HG02571 (cell line): ENCODE results near the gene NRG2.

Experiments used
- ATAC-seq: cut with Tn5 transposase; IDR thresholded peaks from one replicate; pipeline ENCODE4 v1.9.1; 2021; ENCODE audit warnings: mild to moderate bottlenecking, moderate library complexity; ENCODE audit not compliant: unreplicated experiment

The NRG2 gene

DNA sequence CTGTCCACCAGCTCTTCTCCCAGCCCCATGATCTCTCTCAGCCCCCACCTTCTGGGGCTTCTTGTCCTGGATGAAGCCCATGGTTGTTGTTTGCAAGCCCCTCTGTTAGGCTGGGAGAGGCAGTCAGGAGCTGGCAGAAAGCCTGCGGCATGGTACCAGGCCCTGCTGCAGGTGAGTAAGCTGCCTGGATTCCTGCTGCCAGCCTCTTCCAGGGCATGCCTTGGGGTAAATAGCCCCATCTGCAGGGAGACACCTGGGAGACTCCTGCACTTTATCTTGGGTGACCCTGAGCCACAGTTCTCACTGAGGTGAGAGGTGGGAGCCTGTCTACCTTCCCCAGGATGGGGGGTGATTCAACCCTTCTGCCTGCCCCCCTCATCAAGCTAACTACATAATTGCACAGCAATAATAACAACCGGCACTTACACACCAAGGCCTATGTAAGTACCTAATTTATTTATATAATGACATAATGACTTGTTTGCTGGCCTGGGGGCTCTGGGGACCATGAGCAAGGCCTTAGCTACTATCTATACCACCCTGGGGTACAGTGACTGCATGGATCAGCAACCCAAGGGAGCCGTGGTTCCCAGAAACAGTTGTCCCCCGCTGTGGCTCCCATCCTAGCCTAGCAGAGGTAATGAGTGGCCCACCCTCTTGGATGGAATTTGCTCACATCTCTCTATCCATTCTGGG lies 131.5 kb downstream of the NRG2 start:
- ATAC-seq: no peak

DNA sequence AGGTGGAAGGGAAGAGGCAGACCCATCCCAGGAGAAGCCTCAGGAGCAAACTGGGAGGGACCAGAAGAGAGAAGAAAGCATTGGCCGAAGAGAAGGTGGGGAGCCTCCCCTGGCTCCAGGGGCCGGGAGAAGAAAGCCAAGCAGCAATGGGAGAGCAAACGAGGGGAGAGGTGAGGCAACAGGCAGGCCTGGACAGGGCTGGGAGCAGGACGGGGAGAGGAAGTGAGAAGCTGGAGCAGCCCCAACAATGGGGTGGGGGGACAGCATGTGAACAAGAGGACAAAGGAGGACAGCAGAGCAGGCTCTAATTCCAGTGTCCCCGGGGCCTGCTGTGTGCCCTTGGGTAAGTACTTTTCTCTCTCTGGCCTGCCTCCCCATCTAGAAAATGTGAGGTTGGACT lies 132.2 kb downstream of the NRG2 start:
- no peak for ATAC-seq

DNA sequence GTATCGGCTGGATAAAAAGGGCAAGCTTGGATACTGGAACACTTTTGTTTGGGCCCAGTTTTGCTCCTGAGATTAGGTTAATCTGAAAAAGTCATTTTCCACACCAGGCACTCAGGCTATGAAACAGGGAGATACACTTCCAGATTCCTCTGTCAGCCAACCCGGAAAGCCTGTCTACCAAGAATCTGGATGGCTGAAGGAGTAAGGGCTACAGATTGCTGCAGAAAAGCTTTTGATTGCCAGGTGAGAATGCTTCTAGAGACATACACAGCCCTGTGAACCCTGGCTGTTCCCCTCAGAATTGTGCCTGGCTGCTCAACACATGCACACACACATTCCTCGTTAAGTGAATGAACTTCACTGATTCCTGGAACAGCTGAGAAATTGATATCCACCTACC lies 133.1 kb downstream of the NRG2 start:
- no peak for ATAC-seq

DNA sequence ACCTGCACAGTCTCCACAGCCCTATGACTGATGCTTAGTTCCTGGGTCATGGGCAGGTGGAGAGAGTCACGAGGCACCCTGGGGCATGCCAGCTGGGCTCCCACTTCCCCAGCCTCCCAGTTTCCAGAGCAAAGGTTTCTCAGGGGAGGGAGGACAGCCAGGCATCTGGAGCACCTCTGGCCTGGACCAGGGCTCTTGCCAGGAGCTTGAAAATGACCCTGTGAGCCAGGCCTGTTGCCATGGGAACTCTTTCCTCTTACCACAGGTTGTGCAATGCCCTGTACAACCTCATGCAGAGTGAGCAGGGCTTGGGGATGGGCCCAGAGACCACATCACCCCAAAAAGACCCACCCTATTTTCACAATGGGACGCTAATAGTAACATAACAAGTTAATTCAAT lies 134.3 kb downstream of the NRG2 start:
- ATAC-seq: no peak

DNA sequence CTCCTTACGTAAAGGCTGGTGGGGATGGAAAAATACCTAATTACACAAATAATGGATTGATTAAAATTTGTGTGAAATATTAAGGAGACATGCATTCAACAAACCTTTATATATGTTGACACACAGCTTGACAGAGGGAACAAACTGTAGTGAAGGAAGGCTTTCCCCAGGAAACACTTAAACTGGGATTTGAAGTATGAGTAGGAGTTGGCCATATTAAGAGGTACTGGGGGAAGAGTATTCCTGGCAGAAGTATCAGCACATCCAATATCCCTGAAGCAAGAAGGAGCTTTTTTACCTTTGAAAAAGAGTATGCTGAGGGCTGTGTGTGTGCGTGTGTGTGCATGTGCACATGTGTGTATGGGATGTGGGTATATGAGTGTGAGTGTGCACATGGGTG lies 136.4 kb downstream of the NRG2 start:
- ATAC-seq: no peak

DNA sequence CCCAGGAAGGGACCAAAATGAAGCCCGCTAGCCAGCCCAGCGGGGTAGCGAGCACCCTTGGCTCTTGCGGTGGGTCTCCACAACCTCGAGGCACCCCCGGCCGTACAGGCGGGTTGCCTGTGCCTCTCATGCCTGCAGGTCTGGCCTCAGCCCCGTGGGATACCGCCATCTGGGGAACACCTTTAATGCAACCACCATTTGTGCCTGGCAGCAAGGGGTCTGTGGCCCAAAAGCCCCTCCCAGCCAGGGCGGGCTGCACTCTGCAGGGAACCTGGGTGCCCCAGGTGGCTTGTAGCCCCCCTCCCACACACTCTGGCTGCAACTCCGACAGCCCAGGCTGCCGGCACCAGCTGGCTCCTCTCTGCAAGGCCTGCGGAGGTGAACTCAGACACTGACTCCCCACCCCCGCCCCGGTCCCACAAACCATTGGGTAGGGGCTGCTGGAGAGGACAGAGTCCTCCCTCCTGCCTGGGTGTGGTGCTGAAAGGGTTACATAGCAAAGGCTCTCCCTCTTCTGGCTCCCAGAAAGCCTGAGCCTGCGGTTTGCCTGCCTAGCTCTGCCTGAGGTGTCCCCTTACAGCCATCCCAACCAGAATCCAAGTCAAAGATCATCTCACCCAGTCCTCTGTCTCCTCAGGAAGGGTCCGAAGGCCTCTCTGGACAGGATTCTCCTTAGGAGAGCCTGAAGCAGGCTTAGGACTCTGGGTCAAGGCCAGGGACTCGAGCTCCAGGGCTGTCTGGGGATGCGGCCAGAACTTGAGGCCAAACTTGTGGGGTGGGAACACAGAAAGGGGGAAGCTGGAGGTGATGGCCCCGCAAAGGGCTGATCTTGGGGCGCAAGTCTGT lies 138.1 kb downstream of the NRG2 start:
- no peak for ATAC-seq

DNA sequence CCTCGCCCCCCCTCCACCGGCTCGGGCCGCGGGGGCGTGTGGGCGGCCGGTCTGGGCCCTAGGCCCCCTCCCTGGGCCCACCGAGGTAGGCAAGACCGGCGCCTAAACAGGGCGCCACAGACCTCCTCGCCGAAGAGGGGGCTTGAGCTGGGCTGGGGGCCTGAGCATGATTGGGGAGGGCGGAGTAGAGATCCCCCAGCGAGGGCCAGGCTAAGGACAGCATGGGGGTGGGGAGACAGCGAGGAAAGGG lies 138.6 kb downstream of the NRG2 start:
- no peak for ATAC-seq

DNA sequence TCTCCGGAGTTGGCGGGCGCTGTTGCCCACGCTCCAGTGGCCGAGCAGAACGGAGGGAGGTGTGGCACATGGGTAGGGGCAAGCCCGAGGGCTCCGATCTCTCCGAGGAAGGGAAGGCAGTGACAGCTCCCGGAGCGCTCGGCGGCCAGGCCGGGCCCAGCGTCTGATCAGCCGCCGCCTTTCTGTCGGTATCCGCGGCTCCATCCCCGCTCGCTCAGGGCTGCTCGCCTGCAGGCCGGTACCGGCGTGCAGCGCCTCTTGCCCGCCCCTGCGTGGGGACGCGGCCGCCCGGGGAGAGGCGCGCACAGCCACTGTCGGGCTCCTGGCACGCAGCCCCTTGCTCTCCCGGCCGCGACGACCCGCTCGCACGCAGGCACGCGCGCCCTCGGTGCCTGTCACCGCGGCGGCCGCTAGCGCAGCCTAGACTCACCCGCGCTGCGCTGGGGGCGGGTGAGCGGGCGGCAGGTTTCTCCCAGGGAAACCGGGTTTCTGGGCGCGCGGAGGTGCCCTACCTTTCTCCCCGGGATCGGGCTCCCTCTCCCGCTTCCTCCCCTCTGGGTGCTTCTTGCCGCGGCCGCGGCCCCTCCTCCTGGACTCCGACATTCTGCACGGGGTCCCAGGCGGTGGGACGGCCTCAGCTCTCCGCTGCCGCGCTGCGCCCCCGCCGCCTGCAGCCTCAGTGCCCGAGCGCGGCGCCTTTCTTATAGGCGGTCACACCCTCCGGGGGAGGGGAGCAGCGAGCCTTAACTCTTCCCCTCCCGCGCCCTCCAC lies 139.1 kb downstream of the NRG2 start:
- no peak for ATAC-seq

DNA sequence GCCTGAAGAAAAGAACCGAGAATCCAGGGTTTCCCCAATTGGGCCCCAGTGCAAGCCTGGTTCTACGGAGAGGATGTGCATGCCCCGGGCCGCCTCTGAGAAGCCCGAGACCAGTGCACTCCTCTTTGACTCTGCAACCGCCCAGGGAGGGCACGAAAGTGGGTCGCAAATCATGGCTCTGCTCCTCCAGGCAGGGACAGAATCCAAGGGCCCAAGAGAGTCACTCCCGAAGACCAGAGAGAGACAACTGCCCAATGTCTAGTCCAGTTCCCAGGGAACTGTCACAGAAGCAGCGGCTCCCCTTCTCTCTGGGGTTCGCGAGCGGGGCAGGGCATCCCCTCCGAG lies 139.7 kb downstream of the NRG2 start:
- ATAC-seq: no peak

DNA sequence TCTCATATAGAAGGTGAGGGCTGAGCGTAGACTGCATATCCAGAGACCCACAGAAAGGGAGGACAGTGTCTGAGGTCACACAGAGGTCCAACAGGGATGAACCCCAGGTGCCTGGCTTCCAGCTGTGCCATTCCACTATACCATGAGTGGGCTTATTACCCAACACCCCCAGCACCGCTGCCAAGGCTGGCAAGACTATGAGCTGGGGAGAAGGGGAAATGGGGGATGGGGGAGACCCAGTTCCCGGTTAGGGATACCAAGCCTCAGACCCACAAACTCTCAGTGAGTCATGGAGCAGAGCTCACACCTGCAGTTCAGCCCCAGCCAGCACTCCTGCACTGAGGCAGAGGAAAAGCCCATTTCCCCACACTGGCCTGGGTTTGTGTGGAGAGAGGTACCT lies 141.1 kb downstream of the NRG2 start:
- ATAC-seq: no peak

DNA sequence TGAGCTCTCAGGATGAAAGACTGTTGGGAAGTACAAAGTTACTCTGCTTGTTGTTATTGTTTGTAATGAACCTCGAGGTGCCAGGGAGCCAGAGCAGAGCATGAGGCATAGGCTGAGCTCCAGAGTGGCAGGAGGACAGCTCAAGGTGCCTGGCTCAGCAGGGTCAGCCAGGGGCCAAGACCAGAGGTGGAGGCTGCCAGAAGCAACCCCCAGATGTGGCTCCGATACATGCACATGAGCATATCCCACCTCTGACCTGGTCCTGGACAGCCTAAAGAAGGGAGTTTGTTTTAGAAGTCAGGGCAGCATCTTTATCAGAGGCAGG lies 141.9 kb downstream of the NRG2 start:
- ATAC-seq: no peak

DNA sequence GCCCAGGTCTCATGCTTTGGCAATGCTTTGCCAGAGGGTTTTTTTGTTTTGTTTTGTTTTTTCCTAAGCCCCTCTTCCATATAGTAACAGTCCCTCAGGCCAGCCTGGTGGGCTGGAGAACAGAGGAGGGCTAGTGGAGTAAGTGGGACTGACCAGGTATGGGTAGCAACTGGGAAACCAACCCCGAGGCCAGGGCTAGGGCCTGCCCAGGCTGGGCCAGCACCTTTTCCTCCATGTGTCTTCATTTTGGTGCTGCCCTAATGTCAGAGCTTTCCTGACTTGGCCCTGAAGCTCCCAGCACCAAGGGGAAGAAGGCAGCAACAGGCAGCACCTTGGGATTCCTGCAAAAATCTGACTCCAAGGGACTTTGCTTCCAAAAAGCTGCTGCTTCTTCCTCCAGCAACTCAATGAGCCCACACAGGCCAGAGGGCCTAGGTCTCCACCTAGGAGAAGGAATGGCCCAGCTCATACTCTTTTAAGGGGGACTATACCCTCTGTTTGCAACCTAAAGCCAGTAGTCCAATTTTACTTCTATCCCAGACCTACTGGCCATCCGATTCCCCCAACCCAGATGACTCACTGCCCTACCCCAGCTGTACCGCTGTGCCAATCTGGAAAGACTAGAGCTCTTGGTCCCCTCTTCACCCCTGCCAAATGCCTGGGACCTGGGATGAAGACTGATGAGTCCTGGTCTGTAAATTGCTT lies 142.4 kb downstream of the NRG2 start:
- ATAC-seq: no peak

DNA sequence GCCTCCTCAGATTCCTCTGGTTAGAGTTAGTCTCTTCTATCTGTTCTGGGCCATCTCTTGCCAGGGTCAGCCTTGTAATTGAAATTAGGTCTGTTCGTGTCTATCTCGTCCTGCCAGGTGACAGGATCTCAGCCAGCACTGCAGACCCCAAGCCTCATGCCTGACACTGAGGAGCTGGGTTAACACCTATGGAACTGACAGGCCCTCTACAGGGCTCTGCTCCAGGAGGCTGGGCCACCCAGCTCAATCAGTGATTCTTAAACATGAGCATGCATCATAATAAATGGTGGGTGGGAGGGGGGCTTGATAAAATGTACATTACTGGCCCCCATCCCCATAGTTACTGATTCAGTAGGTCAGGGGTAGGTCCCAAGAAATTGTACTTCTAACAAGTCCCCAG lies 144.1 kb downstream of the NRG2 start:
- ATAC-seq: no peak

DNA sequence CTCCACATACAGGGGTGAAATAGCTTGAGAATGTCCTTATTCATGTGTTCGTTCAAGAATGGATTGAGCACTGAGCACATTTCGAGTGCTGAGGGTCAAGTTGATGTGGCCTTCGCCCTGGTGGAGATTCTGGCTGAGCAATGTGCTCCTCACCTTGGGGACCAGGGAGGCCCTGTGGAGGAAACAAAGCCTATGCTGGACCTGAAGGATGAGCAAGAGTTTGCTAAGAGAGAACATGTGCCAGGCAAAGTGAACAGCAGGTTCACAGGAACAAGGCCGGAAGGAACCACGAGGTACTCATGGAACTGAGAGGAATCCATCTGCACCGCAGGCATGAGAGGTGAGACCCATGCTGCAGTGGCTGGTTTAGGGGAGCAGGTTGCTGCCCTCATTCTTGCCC lies 145.1 kb downstream of the NRG2 start:
- ATAC-seq: no peak

DNA sequence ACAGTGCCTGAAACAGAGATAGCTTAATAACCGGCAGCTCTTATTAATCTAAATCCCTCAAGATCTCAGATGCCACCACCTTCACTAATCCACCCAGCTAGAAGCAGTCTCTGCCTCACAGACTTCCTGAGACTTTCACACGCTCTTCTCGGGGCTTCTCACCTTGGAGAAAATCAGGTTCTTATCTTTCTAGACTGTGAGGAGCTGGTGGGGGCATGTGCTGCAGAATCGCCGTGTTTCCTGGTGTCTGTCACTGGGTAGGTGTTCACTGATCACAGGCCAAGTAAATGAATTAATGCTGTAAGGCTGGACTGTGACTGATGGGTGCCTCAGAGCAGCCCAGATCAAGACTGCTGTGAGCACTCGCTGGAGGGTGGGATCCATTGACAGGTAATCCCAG lies 145.8 kb downstream of the NRG2 start:
- no peak for ATAC-seq

DNA sequence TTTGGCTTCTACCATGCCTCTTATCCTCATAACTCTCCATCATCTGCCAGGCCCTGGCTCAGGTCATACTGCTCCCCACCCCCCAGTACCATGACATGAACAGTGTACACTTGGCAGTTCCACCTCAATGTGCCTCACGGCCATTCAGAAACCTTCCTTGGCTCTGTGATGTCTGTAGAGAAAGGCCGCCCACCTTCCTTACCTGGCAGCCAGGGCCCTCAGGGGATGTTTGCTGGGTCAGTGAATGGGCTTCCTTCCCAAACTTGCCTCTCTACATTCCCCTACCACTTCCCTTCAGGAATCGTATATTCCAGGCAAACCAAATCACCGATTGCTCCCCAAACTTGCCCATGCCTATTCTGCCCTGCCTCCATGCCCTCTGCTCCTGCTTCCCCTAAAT lies 146.4 kb downstream of the NRG2 start:
- no peak for ATAC-seq

DNA sequence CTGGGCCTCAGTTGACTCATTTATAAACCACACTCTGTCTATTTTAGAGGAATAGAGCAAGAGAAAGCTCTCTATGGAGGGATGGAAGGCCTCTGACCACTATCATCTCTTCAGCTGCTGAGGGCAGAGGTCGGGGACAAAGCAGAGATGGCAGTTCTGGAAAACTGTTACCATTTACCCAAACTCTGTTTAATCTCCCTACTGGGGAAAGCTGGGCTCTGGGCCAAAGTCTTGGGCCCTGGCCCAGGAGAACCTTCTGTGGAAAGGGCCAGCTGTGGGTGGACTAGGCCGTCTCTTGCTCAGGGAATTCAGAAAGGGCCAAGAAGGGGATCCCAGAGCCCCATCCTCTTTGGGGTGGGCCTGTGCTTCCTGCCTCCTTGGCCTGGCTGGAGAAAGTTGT lies 147.5 kb downstream of the NRG2 start:
- no peak for ATAC-seq

DNA sequence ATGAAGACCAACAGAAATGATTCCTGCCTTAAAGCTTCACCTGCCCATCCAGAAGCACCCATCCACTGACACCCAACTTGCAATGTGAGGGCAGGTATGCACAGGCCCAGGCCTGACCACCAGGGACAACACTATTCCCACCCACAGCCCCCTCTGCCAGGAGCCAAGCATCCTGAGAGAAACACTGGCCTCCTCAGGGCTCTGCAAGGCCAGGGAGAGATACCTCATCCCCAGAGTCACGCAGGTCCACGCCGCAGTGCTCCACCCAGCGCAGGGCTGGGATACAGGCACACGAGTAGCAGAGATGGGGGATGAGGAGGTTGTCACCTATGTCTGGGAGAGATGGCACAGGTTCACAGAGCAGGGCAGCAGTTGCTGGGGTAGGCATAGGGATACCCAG lies 148.1 kb downstream of the NRG2 start:
- ATAC-seq: no peak

DNA sequence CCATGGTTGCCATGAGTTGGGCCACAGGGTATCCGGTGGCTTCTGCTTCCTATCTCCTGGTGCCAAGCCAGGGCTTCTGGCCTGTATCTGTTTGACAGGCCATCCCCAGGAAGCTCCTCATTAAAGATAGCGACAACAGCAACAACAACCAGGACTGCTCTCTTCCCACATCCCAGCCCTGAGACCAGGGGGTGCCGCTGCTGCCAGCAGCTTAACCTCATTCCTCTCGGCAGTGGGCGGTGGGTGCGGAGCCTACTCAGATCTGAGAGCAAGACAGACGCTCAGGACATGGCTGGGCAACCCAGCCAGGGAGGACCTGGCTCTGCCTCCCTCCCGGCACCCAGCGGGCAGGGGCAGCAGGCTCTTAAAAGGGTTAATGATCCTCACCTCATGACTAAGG lies 149.2 kb downstream of the NRG2 start:
- ATAC-seq: no peak

DNA sequence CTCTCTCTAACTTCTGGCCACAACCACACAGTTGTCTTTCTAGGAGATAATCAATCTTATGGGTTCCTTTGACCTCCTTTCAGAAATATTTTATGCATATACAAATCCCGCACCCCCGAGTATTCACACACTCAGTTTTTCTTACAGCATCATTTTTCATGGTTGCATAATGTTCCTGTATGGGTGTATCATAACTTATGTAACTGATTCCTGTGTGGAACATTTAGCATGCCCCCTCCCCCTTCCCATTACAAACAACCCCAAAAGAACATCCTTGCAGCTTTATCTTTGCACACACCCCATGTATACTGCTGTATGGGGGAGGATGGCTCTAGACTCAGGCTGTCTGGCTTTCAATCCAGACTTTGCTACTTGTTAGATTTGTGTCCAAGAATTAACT lies 153.7 kb downstream of the NRG2 start:
- ATAC-seq: no peak

DNA sequence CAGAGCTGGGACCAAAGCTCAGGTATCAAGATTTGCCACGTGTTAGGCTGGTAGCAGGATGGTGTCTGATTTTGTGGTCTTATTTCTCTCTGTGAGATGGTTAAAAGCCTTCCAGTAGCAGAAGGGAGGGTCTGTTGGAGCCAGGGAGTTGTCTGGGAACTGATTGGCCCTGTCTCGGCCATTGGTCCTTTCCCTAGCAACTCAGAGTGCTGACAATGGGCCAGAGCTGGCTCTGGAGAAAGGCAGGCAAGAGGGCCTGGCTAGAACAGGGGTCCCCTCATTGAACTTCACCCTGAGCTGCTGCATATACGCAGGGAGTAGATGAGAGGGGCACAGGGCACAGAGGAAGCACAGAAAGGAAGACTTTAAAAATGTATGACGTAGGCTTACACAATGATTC lies 154.7 kb downstream of the NRG2 start:
- no peak for ATAC-seq

DNA sequence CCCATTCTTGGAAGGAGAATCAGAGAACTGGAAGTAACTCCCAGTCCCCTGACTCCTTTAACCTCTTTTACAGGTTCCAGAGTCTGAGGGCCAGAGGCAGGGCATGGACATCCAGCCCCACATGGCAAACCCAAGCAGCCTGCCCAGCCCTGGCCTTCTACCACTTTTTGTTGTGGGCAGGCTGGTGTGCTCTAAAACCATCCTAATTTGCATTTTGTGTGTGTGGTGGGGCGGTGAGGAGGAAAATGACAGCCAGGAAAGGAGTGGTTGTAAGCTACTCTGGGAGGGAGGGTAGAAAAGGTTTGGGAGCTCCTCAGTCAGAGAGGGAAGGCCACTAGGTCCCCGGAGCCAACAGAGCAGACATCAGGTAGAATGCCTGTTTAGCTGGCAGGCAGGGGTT lies 156.9 kb downstream of the NRG2 start:
- ATAC-seq: no peak
